SK-N-SH treated with all-trans-retinoic acid at 6 μM for 48 hours (cell line): ENCODE results near the gene BRPF3.

Experiments
- BACH2 ChIP-seq: fragments of 250-450 bp; sonication (Bioruptor Pico); IDR thresholded peaks from 2 replicates; pipeline ENCODE4 v1.9.0; 2021; ENCODE audit warnings: mild to moderate bottlenecking, borderline replicate concordance
- CREB5 ChIP-seq: fragments of 250-450 bp; sonication (Bioruptor Pico); IDR thresholded peaks from 2 replicates; pipeline ENCODE4 v1.5.1; 2020; ENCODE audit warnings: low read depth, mild to moderate bottlenecking, moderate library complexity
- CSDC2 ChIP-seq: fragments of 250-450 bp; sonication (Bioruptor Pico); IDR thresholded peaks from 2 replicates; pipeline ENCODE4 v1.5.0; 2020; ENCODE audit warnings: mild to moderate bottlenecking, moderate library complexity
- ESRRG ChIP-seq: fragments of 250-450 bp; sonication (Bioruptor Pico); IDR thresholded peaks from 2 replicates; pipeline ENCODE4 v1.6.1; 2021; ENCODE audit warnings: mild to moderate bottlenecking
- GLIS3 ChIP-seq: fragments of 250-450 bp; sonication (Bioruptor Pico); IDR thresholded peaks from 2 replicates; pipeline ENCODE4 v1.5.0; 2020; ENCODE audit warnings: mild to moderate bottlenecking, moderate library complexity
- TCF4 ChIP-seq: fragments of 250-450 bp; sonication (Bioruptor Pico); IDR thresholded peaks from 2 replicates; pipeline ENCODE4 v1.8.0; 2021; ENCODE audit warnings: mild to moderate bottlenecking, moderate library complexity, borderline replicate concordance
- TOX ChIP-seq: fragments of 250-450 bp; sonication (Bioruptor Pico); IDR thresholded peaks from 2 replicates; pipeline ENCODE4 v1.8.0; 2021; ENCODE audit warnings: mild to moderate bottlenecking, moderate library complexity, borderline replicate concordance
- TSHZ2 ChIP-seq: fragments of 250-450 bp; sonication (Bioruptor Pico); IDR thresholded peaks from 2 replicates; pipeline ENCODE4 v1.5.0; 2020; ENCODE audit warnings: mild to moderate bottlenecking, moderate library complexity
- ZFP3 ChIP-seq: fragments of 250-450 bp; sonication (Bioruptor Pico); IDR thresholded peaks from 2 replicates; pipeline ENCODE4 v1.5.0; 2020; ENCODE audit warnings: mild to moderate bottlenecking, moderate library complexity
- ZFP30 ChIP-seq: fragments of 450-650 bp; formaldehyde crosslinking; IDR thresholded peaks from 2 replicates; pipeline ENCODE4 v1.5.0; 2022; ENCODE audit warnings: mild to moderate bottlenecking, moderate library complexity
- ZNF8 ChIP-seq: fragments of 450-650 bp; formaldehyde crosslinking; IDR thresholded peaks from 2 replicates; pipeline ENCODE4 v1.5.0; 2020; ENCODE audit warnings: mild to moderate bottlenecking, moderate library complexity
- TF ChIP-seq, protein P1 (sequence below): fragments of 250-450 bp; sonication (Bioruptor Pico); IDR thresholded peaks from 2 replicates; pipeline ENCODE4 v1.8.0; 2020; ENCODE audit warnings: mild to moderate bottlenecking, moderate library complexity, borderline replicate concordance
- TF ChIP-seq, protein P2 (sequence below): fragments of 250-450 bp; sonication (Bioruptor Pico); IDR thresholded peaks from 2 replicates; pipeline ENCODE4 v1.5.1; 2021; ENCODE audit warnings: mild to moderate bottlenecking, moderate library complexity

GRCh38 chr6:36171573-36171972 lies 25.0 kb upstream of the BRPF3 start:
- no peak for TF ChIP-seq ZFP3
- no peak for TF ChIP-seq CREB5 (CRISPR knock-in tag)
- no peak for TF ChIP-seq CSDC2 (CRISPR knock-in tag)
- TF ChIP-seq TCF4 (CRISPR knock-in tag) = no peak
- TF ChIP-seq ESRRG (CRISPR knock-in tag) = no peak
- TF ChIP-seq, protein P1, sequence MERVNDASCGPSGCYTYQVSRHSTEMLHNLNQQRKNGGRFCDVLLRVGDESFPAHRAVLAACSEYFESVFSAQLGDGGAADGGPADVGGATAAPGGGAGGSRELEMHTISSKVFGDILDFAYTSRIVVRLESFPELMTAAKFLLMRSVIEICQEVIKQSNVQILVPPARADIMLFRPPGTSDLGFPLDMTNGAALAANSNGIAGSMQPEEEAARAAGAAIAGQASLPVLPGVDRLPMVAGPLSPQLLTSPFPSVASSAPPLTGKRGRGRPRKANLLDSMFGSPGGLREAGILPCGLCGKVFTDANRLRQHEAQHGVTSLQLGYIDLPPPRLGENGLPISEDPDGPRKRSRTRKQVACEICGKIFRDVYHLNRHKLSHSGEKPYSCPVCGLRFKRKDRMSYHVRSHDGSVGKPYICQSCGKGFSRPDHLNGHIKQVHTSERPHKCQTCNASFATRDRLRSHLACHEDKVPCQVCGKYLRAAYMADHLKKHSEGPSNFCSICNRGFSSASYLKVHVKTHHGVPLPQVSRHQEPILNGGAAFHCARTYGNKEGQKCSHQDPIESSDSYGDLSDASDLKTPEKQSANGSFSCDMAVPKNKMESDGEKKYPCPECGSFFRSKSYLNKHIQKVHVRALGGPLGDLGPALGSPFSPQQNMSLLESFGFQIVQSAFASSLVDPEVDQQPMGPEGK (CRISPR knock-in tag) = no peak
- TF ChIP-seq, protein P2, sequence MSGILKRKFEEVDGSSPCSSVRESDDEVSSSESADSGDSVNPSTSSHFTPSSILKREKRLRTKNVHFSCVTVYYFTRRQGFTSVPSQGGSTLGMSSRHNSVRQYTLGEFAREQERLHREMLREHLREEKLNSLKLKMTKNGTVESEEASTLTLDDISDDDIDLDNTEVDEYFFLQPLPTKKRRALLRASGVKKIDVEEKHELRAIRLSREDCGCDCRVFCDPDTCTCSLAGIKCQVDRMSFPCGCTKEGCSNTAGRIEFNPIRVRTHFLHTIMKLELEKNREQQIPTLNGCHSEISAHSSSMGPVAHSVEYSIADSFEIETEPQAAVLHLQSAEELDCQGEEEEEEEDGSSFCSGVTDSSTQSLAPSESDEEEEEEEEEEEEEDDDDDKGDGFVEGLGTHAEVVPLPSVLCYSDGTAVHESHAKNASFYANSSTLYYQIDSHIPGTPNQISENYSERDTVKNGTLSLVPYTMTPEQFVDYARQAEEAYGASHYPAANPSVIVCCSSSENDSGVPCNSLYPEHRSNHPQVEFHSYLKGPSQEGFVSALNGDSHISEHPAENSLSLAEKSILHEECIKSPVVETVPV (CRISPR knock-in tag) = no peak
- TF ChIP-seq GLIS3 = no peak
- no peak for TF ChIP-seq BACH2 (CRISPR knock-in tag)
- no peak for TF ChIP-seq TSHZ2
- TF ChIP-seq TOX (CRISPR knock-in tag) = no peak
- TF ChIP-seq ZNF8 (CRISPR knock-in tag) = no peak
- no peak for TF ChIP-seq ZFP30 (CRISPR knock-in tag)
